HepG2 (cell line): ENCODE measurements around the gene NFATC3. TPM values are rescaled to one million over a fixed set of nuclear protein-coding genes. Genes with fewer than 3 reads are reported as not detected.
A peak's percentile ranks its signal among the peaks of the same experiment; 100 is the strongest.

Experiments
- KLF9 ChIP-seq: IDR thresholded peaks from 2 replicates; pipeline ENCODE4 v1.6.1; 2016; ENCODE audit warnings: low read depth
- SYNCRIP ChIP-seq: fragments of 200-400 bp; formaldehyde crosslinking; IDR thresholded peaks from 2 replicates; pipeline ENCODE4 v1.6.1; 2018; ENCODE audit warnings: mild to moderate bottlenecking, low read depth, low read length; ENCODE audit not compliant: insufficient read depth
- ZKSCAN1 ChIP-seq: fragments of 150-350 bp; IDR thresholded peaks from 2 replicates; pipeline ENCODE4 v1.6.1; 2014; ENCODE audit warnings: low read length
- polyA plus RNA-seq, 8 experiments: library from polyadenylated mRNA; depleted of rRNA in 3 of 8; stranded (reverse) in 7 of 8; unstranded in 1 of 8; fragments of >200 nt; fragmentation: Illumina TruSeq in 4 of 8; extraction: Trizol in 4 of 8; gene quantifications; 2 replicates each; pipeline versions ENCODE4 v1.2.1 to v1.2.3, GENCODE V29; 2011 to 2016; ENCODE audit warnings: low read depth in 4 of 8, missing spikeins in 1 of 8, mixed read lengths in 1 of 8; ENCODE audit not compliant: insufficient read depth in 1 of 8
- total RNA-seq, 5 experiments: library from RNA; depleted of rRNA; stranded (reverse); fragments of >200 nt; fragmentation: Illumina TruSeq; extraction: Trizol; gene quantifications; 2 replicates each; pipeline ENCODE4 v1.2.3, GENCODE V29; 2016; ENCODE audit warnings: low read depth in 1 of 5
- TF ChIP-seq, protein P1 (sequence below): sonication (generic); formaldehyde crosslinking; IDR thresholded peaks from 2 replicates; pipeline ENCODE4 v1.9.0; 2021; ENCODE audit warnings: mild to moderate bottlenecking, missing genetic modification reagents
- TF ChIP-seq, protein P2 (sequence below): IDR thresholded peaks from 2 replicates; pipeline ENCODE4 v1.4.0; 2020; ENCODE audit warnings: mild to moderate bottlenecking, missing genetic modification reagents
- TF ChIP-seq, protein P3 (sequence below): sonication (generic); formaldehyde crosslinking; IDR thresholded peaks from 2 replicates; pipeline ENCODE4 v1.4.0; 2020; ENCODE audit warnings: missing genetic modification reagents, mild to moderate bottlenecking, borderline replicate concordance
- TF ChIP-seq, protein P4 (sequence below): sonication (generic); formaldehyde crosslinking; IDR thresholded peaks from 2 replicates; pipeline ENCODE4 v1.5.1; 2020; ENCODE audit warnings: mild to moderate bottlenecking, moderate library complexity, missing genetic modification reagents
- TF ChIP-seq, protein P5 (sequence below), 2 experiments: sonication (generic) in 1 of 2; formaldehyde crosslinking in 1 of 2; IDR thresholded peaks; 2 replicates each; pipeline versions ENCODE4 v1.4.0 to v1.6.1; 2018 to 2020; ENCODE audit warnings: missing genetic modification reagents in 2 of 2, borderline replicate concordance in 1 of 2, low read depth in 1 of 2, mild to moderate bottlenecking in 1 of 2, missing biosample characterization in 1 of 2

The NFATC3 gene
- total and polyA plus RNA-seq, 2 of the 13 experiments (the other 11 are each of a cell fraction or from before 2014, with no cell fraction given), result 52.6 to 62.7 TPM

DNA sequence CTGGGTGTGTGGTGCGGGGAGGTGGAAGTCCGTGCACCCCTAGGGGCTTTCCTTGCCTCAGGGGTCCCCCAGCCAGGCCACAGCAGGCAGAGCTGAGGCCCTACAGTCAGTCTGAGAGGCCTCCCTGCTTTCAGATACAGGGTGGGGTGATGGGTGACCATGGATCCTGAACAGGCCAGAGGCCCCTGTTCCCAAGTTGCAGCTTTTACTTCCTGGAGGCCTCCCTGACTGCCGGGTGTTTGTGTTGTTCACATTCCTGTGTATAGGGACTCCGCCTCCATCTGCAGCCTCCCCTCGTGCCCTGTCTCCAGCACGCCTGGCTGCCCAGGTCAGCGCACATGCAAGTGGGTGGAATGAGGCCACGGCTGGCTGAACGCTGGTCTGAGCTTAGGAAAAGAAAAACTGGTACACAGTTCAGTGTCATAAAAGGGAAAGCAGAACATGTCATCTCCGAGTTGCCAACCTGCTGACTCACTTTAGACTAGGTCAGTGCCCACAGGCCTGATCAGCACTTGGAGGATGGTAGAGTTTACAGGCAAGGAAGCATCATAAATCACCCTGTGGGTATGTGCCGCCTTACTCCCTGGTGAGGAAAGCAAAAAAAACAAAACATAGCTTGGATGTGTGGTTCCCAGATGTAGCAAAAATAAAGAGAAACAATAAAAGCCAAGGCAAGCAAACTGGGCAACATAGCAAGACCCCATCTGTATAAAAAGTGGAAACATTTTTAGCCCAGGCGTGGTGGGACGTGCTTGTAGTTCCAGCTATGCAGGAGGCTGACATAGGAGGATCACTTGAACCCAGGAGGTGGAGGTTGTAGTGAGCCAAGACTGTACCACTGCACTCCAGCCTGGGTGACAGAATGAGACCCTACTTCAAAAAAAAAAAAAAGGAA lies 173.0 kb downstream of the NFATC3 start (continued):
- TF ChIP-seq, protein P1, sequence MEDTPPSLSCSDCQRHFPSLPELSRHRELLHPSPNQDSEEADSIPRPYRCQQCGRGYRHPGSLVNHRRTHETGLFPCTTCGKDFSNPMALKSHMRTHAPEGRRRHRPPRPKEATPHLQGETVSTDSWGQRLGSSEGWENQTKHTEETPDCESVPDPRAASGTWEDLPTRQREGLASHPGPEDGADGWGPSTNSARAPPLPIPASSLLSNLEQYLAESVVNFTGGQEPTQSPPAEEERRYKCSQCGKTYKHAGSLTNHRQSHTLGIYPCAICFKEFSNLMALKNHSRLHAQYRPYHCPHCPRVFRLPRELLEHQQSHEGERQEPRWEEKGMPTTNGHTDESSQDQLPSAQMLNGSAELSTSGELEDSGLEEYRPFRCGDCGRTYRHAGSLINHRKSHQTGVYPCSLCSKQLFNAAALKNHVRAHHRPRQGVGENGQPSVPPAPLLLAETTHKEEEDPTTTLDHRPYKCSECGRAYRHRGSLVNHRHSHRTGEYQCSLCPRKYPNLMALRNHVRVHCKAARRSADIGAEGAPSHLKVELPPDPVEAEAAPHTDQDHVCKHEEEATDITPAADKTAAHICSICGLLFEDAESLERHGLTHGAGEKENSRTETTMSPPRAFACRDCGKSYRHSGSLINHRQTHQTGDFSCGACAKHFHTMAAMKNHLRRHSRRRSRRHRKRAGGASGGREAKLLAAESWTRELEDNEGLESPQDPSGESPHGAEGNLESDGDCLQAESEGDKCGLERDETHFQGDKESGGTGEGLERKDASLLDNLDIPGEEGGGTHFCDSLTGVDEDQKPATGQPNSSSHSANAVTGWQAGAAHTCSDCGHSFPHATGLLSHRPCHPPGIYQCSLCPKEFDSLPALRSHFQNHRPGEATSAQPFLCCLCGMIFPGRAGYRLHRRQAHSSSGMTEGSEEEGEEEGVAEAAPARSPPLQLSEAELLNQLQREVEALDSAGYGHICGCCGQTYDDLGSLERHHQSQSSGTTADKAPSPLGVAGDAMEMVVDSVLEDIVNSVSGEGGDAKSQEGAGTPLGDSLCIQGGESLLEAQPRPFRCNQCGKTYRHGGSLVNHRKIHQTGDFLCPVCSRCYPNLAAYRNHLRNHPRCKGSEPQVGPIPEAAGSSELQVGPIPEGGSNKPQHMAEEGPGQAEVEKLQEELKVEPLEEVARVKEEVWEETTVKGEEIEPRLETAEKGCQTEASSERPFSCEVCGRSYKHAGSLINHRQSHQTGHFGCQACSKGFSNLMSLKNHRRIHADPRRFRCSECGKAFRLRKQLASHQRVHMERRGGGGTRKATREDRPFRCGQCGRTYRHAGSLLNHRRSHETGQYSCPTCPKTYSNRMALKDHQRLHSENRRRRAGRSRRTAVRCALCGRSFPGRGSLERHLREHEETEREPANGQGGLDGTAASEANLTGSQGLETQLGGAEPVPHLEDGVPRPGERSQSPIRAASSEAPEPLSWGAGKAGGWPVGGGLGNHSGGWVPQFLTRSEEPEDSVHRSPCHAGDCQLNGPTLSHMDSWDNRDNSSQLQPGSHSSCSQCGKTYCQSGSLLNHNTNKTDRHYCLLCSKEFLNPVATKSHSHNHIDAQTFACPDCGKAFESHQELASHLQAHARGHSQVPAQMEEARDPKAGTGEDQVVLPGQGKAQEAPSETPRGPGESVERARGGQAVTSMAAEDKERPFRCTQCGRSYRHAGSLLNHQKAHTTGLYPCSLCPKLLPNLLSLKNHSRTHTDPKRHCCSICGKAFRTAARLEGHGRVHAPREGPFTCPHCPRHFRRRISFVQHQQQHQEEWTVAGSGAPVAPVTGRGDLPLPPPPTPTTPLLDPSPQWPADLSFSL, result 0 out of 2 replicates have a peak, but pooled peaks have one; percentile 62
- TF ChIP-seq SYNCRIP (no peak), ZKSCAN1 (no peak), KLF9 (CRISPR knock-in tag) (0 out of 2 replicates have a peak, but pooled peaks have one; percentile 26)
- TF ChIP-seq, protein P2, sequence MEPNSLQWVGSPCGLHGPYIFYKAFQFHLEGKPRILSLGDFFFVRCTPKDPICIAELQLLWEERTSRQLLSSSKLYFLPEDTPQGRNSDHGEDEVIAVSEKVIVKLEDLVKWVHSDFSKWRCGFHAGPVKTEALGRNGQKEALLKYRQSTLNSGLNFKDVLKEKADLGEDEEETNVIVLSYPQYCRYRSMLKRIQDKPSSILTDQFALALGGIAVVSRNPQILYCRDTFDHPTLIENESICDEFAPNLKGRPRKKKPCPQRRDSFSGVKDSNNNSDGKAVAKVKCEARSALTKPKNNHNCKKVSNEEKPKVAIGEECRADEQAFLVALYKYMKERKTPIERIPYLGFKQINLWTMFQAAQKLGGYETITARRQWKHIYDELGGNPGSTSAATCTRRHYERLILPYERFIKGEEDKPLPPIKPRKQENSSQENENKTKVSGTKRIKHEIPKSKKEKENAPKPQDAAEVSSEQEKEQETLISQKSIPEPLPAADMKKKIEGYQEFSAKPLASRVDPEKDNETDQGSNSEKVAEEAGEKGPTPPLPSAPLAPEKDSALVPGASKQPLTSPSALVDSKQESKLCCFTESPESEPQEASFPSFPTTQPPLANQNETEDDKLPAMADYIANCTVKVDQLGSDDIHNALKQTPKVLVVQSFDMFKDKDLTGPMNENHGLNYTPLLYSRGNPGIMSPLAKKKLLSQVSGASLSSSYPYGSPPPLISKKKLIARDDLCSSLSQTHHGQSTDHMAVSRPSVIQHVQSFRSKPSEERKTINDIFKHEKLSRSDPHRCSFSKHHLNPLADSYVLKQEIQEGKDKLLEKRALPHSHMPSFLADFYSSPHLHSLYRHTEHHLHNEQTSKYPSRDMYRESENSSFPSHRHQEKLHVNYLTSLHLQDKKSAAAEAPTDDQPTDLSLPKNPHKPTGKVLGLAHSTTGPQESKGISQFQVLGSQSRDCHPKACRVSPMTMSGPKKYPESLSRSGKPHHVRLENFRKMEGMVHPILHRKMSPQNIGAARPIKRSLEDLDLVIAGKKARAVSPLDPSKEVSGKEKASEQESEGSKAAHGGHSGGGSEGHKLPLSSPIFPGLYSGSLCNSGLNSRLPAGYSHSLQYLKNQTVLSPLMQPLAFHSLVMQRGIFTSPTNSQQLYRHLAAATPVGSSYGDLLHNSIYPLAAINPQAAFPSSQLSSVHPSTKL (CRISPR knock-in tag), result peak; percentile 91
- TF ChIP-seq, protein P3, sequence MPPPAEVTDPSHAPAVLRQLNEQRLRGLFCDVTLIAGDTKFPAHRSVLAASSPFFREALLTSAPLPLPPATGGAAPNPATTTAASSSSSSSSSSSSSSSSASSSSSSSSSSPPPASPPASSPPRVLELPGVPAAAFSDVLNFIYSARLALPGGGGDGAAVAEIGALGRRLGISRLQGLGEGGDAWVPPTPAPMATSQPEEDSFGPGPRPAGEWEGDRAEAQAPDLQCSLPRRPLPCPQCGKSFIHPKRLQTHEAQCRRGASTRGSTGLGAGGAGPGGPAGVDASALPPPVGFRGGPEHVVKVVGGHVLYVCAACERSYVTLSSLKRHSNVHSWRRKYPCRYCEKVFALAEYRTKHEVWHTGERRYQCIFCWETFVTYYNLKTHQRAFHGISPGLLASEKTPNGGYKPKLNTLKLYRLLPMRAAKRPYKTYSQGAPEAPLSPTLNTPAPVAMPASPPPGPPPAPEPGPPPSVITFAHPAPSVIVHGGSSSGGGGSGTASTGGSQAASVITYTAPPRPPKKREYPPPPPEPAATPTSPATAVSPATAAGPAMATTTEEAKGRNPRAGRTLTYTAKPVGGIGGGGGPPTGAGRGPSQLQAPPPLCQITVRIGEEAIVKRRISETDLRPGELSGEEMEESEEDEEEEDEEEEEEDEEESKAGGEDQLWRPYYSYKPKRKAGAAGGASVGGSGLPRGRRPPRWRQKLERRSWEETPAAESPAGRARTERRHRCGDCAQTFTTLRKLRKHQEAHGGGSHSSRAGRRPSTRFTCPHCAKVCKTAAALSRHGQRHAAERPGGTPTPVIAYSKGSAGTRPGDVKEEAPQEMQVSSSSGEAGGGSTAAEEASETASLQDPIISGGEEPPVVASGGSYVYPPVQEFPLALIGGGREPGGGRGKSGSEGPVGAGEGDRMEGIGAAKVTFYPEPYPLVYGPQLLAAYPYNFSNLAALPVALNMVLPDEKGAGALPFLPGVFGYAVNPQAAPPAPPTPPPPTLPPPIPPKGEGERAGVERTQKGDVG (CRISPR knock-in tag), result peak; percentile 98
- TF ChIP-seq, protein P4, sequence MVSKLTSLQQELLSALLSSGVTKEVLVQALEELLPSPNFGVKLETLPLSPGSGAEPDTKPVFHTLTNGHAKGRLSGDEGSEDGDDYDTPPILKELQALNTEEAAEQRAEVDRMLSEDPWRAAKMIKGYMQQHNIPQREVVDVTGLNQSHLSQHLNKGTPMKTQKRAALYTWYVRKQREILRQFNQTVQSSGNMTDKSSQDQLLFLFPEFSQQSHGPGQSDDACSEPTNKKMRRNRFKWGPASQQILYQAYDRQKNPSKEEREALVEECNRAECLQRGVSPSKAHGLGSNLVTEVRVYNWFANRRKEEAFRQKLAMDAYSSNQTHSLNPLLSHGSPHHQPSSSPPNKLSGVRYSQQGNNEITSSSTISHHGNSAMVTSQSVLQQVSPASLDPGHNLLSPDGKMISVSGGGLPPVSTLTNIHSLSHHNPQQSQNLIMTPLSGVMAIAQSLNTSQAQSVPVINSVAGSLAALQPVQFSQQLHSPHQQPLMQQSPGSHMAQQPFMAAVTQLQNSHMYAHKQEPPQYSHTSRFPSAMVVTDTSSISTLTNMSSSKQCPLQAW (CRISPR knock-in tag), result peak; percentile 89
- TF ChIP-seq, protein P5, sequence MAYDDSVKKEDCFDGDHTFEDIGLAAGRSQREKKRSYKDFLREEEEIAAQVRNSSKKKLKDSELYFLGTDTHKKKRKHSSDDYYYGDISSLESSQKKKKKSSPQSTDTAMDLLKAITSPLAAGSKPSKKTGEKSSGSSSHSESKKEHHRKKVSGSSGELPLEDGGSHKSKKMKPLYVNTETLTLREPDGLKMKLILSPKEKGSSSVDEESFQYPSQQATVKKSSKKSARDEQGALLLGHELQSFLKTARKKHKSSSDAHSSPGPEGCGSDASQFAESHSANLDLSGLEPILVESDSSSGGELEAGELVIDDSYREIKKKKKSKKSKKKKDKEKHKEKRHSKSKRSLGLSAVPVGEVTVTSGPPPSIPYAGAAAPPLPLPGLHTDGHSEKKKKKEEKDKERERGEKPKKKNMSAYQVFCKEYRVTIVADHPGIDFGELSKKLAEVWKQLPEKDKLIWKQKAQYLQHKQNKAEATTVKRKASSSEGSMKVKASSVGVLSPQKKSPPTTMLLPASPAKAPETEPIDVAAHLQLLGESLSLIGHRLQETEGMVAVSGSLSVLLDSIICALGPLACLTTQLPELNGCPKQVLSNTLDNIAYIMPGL (CRISPR knock-in tag; IDR thresholded peaks at IDR 0.05; ENCODE audit: borderline replicate concordance in 1 of 2, low read depth in 1 of 2), result peak; percentile 78 to 91
